PC-9 (cell line): ENCODE results near the gene C2CD3. TPM values are rescaled to one million over a fixed set of nuclear protein-coding genes. Genes with fewer than 3 reads are reported as not detected.
A peak's percentile ranks its signal among the peaks of the same experiment; 100 is the strongest.

ENCODE experiments used
- BruUV-seq: library from RNA; stranded (reverse); fragments of 400-500 nt; replicated peaks from 2 replicates; lab custom pipeline; 2021; lab: Mats Ljungman, UMichigan
- CTCF ChIA-PET: fragments of 300-600 bp; sonication (Branson Sonifier 250); formaldehyde crosslinking; loops from one replicate; lab custom pipeline; 2022; ENCODE audit warnings: antibody characterized with exemption; lab: Charles Lee
- POLR2A ChIA-PET: fragments of 300-600 bp; sonication (Branson Sonifier 250); formaldehyde crosslinking; loops from one replicate; lab custom pipeline; 2022; ENCODE audit warnings: antibody characterized with exemption; ENCODE audit not compliant: unreplicated experiment; lab: Charles Lee
- DNase-seq, 2 experiments: peaks; one replicate each; pipeline versions ENCODE4 v3.0.0 to v3.0.0-alpha.2; 2015 to 2022; ENCODE audit warnings: mixed read lengths in 1 of 2
- H2AFZ ChIP-seq: fragments of 200-600 bp; sonication (generic); 2 replicates; pipeline ENCODE4 v1.8.1; 2017; ENCODE audit warnings: antibody characterized with exemption
- H3F3A ChIP-seq: fragments of 200-600 bp; sonication (generic); 2 replicates; pipeline ENCODE4 v1.8.1; 2017; ENCODE audit warnings: antibody characterized with exemption, mild to moderate bottlenecking, low read depth; ENCODE audit not compliant: insufficient read depth
- H3K27ac ChIP-seq: fragments of 200-600 bp; sonication (generic); 2 replicates; pipeline ENCODE4 v1.6.1; 2016; ENCODE audit warnings: mixed run types
- H3K27me3 ChIP-seq: fragments of 200-600 bp; sonication (generic); 2 replicates; pipeline ENCODE4 v1.6.1; 2016; ENCODE audit warnings: low read depth, mixed run types; ENCODE audit not compliant: insufficient read depth
- H3K36me3 ChIP-seq: fragments of 200-600 bp; sonication (generic); 2 replicates; pipeline ENCODE4 v1.6.1; 2016; ENCODE audit warnings: low read depth, mixed run types
- H3K4me1 ChIP-seq: fragments of 200-600 bp; sonication (generic); replicated peaks from 2 replicates; pipeline ENCODE4 v1.6.1; 2016; ENCODE audit warnings: mixed run types; ENCODE audit not compliant: insufficient read depth
- H3K4me2 ChIP-seq: fragments of 200-600 bp; sonication (generic); 2 replicates; pipeline ENCODE4 v1.6.1; 2017; ENCODE audit warnings: mixed run types
- H3K4me3 ChIP-seq: fragments of 200-600 bp; sonication (generic); 2 replicates; pipeline ENCODE4 v1.6.1; 2016; ENCODE audit warnings: mixed run types
- H3K79me2 ChIP-seq: fragments of 200-600 bp; sonication (generic); 2 replicates; pipeline ENCODE4 v1.6.1; 2017; ENCODE audit warnings: low read depth, mixed run types
- H3K9me2 ChIP-seq: fragments of 200-600 bp; sonication (generic); 2 replicates; pipeline ENCODE4 v1.8.1; 2017; ENCODE audit warnings: mild to moderate bottlenecking; ENCODE audit not compliant: insufficient read depth
- H3K9me3 ChIP-seq: fragments of 200-600 bp; sonication (generic); 2 replicates; pipeline ENCODE4 v1.8.1; 2016; ENCODE audit warnings: low read depth; ENCODE audit not compliant: insufficient read depth
- H4K20me1 ChIP-seq: fragments of 200-600 bp; sonication (generic); 2 replicates; pipeline ENCODE4 v1.8.1; 2017; ENCODE audit not compliant: insufficient read depth
- CTCF ChIP-seq: fragments of 200-600 bp; sonication (generic); conservative IDR thresholded peaks from 2 replicates; pipeline ENCODE4 v1.6.1; 2017; ENCODE audit warnings: mixed run types, antibody characterized with exemption, mild to moderate bottlenecking, moderate library complexity
- EZH2 ChIP-seq: fragments of 200-600 bp; sonication (generic); IDR thresholded peaks from 2 replicates; pipeline ENCODE4 v1.8.0; 2017; ENCODE audit warnings: antibody characterized with exemption, low read depth
- intact Hi-C: fragments of 100-400 bp; cut with micrococcal nuclease; formaldehyde crosslinking; loops from one replicate; pipeline ENCODE4 v1.10.0; 2022; ENCODE audit not compliant: unreplicated experiment
- total RNA-seq: library from RNA; stranded (reverse); gene quantifications from 2 replicates; pipeline ENCODE4 v1.2.3, GENCODE V29; 2021

The C2CD3 gene
- total RNA-seq, 1 experiment from 2014 or later = 50.0 TPM

- Histone ChIP-seq H3K4me3 (no peak overlapping the region), H4K20me1 (no peaks in the 10 kb centered on the region), H3K27me3 (no peaks in the 10 kb centered on the region), H3K36me3 (0 out of 2 replicates have a peak, but pooled peaks cover 15% of the 10 kb centered on the region), H3K4me1 (peaks cover 34% of the 10 kb centered on the region), H3K79me2 (no peaks in the 10 kb centered on the region), H3K27ac (peak overlapping the region; percentile 79), H3K4me2 (no peak overlapping the region), H2AFZ (no peak overlapping the region), H3K9me3 (no peaks in the 10 kb centered on the region), H3F3A (peaks cover 21% of the 10 kb centered on the region; the same call in 1 of the 2 replicates), H3K9me2 (no peaks in the 10 kb centered on the region)
- intact Hi-C loops = no loop called here
- no TSS peak for BruUV-seq
- TF ChIP-seq EZH2 = no peak
- no peak for TF ChIP-seq CTCF
- ChIA-PET POLR2A (interaction anchor here (0.6 kb wide), 1 partner anchor 37 kb away, joined by 9 read pairs; no protein-coding TSS in a partner anchor), CTCF (interaction anchor here (0.7 kb wide), 1 partner anchor 53 kb away, joined by 4 read pairs; no protein-coding TSS in a partner anchor)
- no peak for DNase-seq
Observed at GRCh38 chr11:74019860-74020259, 150.9 kb downstream of the C2CD3 start.

- TF ChIP-seq CTCF (no peak), EZH2 (no peak)
- Histone ChIP-seq H3K79me2 (no peaks in the 10 kb centered on the region), H3K4me3 (no peak overlapping the region), H3K27me3 (no peaks in the 10 kb centered on the region), H3F3A (peaks cover 20% of the 10 kb centered on the region; the same call in 1 of the 2 replicates), H3K27ac (peak overlapping the region; percentile 79), H3K36me3 (0 out of 2 replicates have a peak, but pooled peaks cover 15% of the 10 kb centered on the region), H2AFZ (no peak overlapping the region), H3K9me3 (no peaks in the 10 kb centered on the region), H3K4me1 (peaks cover 31% of the 10 kb centered on the region), H3K4me2 (peak overlapping the region; percentile 57), H4K20me1 (no peaks in the 10 kb centered on the region), H3K9me2 (no peaks in the 10 kb centered on the region)
- BruUV-seq = no TSS peak
- POLR2A ChIA-PET = interaction anchor here (0.6 kb wide), 1 partner anchor 38 kb away, joined by 9 read pairs; no protein-coding TSS in a partner anchor
- CTCF ChIA-PET = interaction anchor here (0.6 to 0.7 kb wide), 2 partner anchors 53 to 284 kb away, joined by 4 to 7 read pairs; no protein-coding TSS in a partner anchor
- no peak for DNase-seq
- intact Hi-C loops = no loop called here
Observed at GRCh38 chr11:74019104-74019738, 151.6 kb downstream of the C2CD3 start.

- POLR2A ChIA-PET = interaction anchor here (0.5 to 0.6 kb wide), 3 partner anchors 16 to 257 kb away, joined by 4 to 7 read pairs (median 6); partner anchors contain the start of gene RAB6A
- CTCF ChIA-PET = interaction anchor here (0.6 kb wide), 1 partner anchor 284 kb away, joined by 7 read pairs; no protein-coding TSS in a partner anchor
Observed at GRCh38 chr11:74018331-74019005, 152.3 kb downstream of the C2CD3 start.

More at GRCh38 chr11:74018331-74019005, 152.3 kb downstream of the C2CD3 start:
- Histone ChIP-seq H3K4me1 (peaks cover 31% of the 10 kb centered on the region), H3K27me3 (no peaks in the 10 kb centered on the region), H3K9me3 (no peaks in the 10 kb centered on the region), H2AFZ (no peak overlapping the region), H3F3A (peaks cover 20% of the 10 kb centered on the region; the same call in 1 of the 2 replicates), H3K9me2 (no peaks in the 10 kb centered on the region), H3K4me2 (peak overlapping the region; percentile 57), H3K4me3 (no peak overlapping the region), H3K27ac (peak overlapping the region; percentile 79), H3K36me3 (0 out of 2 replicates have a peak, but pooled peaks cover 15% of the 10 kb centered on the region), H4K20me1 (no peaks in the 10 kb centered on the region), H3K79me2 (no peaks in the 10 kb centered on the region)
- no peak for TF ChIP-seq CTCF
- TF ChIP-seq EZH2 = no peak
- peak; percentile 87 to 98 for DNase-seq
- intact Hi-C loops = no loop called here
- BruUV-seq = no TSS peak
